ACC112 (cell line): Measurements from ENCODE around the gene MYBPC1.
"Not testable (repeated sequence)": the region's sequence is repeated elsewhere in the genome, so short reads cannot be mapped to it uniquely, and the experiment has no call there.

Experiments
- H2AFZ ChIP-seq: fragments of 200-600 bp; sonication (generic); one replicate; pipeline ENCODE4 v1.6.0; 2017; ENCODE audit warnings: antibody characterized with exemption, low read length; ENCODE audit not compliant: unreplicated experiment
- H3K27ac ChIP-seq: fragments of 200-600 bp; sonication (generic); 2 replicates; pipeline ENCODE4 v1.5.1; 2014; ENCODE audit warnings: low read depth, mild to moderate bottlenecking, antibody characterized with exemption, low read length, moderate library complexity
- H3K27me3 ChIP-seq: fragments of 200-600 bp; sonication (generic); 2 replicates; pipeline ENCODE4 v1.6.1; 2014; ENCODE audit warnings: mild to moderate bottlenecking, antibody characterized with exemption, low read length, moderate library complexity, mixed read lengths; ENCODE audit not compliant: insufficient read depth
- H3K36me3 ChIP-seq: fragments of 200-600 bp; sonication (generic); 2 replicates; pipeline ENCODE4 v1.6.1; 2016; ENCODE audit warnings: mild to moderate bottlenecking, antibody characterized with exemption, low read length, moderate library complexity, mixed read lengths; ENCODE audit not compliant: insufficient read depth
- H3K4me1 ChIP-seq: fragments of 200-600 bp; sonication (generic); one replicate; pipeline ENCODE4 v1.6.1; 2016; ENCODE audit warnings: low read length, mixed read lengths; ENCODE audit not compliant: insufficient read depth, unreplicated experiment, control insufficient read depth
- H3K4me3 ChIP-seq: fragments of 200-600 bp; sonication (generic); 2 replicates; pipeline ENCODE4 v1.5.1; 2014; ENCODE audit warnings: mild to moderate bottlenecking, low read depth, low read length
- H3K79me2 ChIP-seq: fragments of 200-600 bp; sonication (generic); one replicate; pipeline ENCODE4 v1.6.0; 2016; ENCODE audit warnings: low read length; ENCODE audit not compliant: control insufficient read depth, unreplicated experiment, insufficient read depth

The MYBPC1 gene

GRCh38 chr12:101733166-101733565, 138.4 kb downstream of the MYBPC1 start:
- no peak overlapping the region for H3K27ac ChIP-seq
- no peak overlapping the region for H2AFZ ChIP-seq
- H3K4me1 ChIP-seq = no peaks in the 10 kb centered on the region
- no peaks in the 10 kb centered on the region for H3K79me2 ChIP-seq
- no peaks in the 10 kb centered on the region for H3K36me3 ChIP-seq
- H3K27me3 ChIP-seq = no peaks in the 10 kb centered on the region
- no peak overlapping the region for H3K4me3 ChIP-seq

GRCh38 chr12:101734482-101734881, 139.7 kb downstream of the MYBPC1 start:
- not testable (repeated sequence) for H3K27ac ChIP-seq, H3K27me3 ChIP-seq, H3K79me2 ChIP-seq, H3K4me1 ChIP-seq, H2AFZ ChIP-seq, H3K36me3 ChIP-seq, H3K4me3 ChIP-seq
